ENCODE data around the gene ACTR6.

The ACTR6 gene

DNA sequence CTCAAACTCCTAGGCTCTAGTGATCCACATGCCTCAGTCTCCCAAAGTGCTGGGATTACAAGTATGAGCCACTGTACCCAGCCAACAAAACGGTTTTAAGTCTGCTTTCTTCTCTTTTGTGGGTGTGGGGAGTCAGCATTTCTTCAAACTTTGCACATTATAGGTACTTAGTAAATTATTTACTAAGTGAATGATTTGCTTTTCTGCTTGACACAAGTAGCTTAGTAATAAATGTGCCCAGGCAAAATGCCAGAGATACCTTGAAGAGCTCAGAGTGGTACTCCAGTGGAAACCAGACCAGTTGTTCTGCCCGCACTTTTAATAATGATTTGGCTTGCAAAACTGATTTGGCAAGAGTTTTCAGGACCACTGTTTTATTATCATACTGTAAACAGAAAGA is 51.3 kb downstream of the ACTR6 start:
- TF ChIP-seq, protein P1, sequence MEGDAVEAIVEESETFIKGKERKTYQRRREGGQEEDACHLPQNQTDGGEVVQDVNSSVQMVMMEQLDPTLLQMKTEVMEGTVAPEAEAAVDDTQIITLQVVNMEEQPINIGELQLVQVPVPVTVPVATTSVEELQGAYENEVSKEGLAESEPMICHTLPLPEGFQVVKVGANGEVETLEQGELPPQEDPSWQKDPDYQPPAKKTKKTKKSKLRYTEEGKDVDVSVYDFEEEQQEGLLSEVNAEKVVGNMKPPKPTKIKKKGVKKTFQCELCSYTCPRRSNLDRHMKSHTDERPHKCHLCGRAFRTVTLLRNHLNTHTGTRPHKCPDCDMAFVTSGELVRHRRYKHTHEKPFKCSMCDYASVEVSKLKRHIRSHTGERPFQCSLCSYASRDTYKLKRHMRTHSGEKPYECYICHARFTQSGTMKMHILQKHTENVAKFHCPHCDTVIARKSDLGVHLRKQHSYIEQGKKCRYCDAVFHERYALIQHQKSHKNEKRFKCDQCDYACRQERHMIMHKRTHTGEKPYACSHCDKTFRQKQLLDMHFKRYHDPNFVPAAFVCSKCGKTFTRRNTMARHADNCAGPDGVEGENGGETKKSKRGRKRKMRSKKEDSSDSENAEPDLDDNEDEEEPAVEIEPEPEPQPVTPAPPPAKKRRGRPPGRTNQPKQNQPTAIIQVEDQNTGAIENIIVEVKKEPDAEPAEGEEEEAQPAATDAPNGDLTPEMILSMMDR (IDR thresholded peaks at IDR 0.05): no peak

DNA sequence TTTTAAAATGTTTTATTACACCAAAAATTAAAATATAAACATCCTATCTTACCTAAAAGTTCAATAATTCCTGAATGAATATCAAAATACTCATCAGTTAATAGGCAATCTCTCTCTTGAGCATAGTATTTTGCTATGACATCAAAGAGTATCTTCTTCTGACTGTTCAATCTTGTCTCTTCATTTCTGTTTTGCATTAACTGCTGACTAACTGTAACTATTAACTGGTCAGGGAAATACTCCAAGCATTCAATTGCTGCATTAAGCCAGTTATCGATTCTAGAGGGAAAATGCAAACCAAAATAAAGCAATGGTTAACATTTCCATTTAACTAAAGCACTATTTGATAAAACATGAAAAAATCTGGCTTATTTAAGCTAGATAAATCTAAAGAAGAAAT is 52.8 kb downstream of the ACTR6 start:
- TF ChIP-seq, protein P1 (IDR thresholded peaks at IDR 0.05): no peak

DNA sequence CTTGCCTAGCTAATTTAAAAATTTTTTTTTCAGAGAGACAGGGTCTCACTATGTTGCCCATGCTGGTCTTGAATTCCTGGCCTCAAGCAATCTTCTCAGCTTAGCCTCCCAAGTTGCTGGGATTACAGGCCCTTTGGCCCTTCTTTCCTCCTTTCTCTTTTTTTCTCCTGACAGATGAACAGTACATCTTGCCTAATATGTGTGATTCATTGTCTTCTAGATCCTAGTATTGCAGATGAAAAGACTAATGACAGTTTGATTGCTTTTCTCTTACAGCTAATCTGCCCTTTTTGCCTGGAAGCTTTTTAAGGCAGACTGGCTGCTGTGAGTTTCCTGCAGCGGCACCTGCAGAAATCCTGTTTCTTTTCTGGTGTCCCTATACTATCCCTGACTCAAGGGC is 54.3 kb downstream of the ACTR6 start:
- TF ChIP-seq, protein P1 (IDR thresholded peaks at IDR 0.05): no peak

DNA sequence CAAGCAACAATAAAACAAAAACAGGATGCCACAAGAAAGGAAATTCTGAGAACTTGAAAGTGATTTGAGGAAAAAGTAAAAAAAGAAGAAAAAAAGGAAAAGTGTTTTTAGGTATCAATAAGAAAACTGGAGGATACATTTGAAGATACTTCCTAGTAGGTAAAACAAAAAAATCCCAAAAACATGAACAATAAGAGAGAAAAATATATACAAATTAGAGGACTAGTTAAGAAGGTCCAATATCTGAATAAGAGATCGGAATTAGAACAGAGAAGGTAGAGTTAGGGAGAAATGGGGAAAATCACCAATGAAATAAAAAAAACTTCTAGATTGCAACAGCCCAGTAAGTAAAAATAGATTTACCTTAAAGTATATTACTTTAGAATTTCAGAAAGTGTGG is 57.5 kb downstream of the ACTR6 start:
- TF ChIP-seq, protein P1 (IDR thresholded peaks at IDR 0.05): no peak

DNA sequence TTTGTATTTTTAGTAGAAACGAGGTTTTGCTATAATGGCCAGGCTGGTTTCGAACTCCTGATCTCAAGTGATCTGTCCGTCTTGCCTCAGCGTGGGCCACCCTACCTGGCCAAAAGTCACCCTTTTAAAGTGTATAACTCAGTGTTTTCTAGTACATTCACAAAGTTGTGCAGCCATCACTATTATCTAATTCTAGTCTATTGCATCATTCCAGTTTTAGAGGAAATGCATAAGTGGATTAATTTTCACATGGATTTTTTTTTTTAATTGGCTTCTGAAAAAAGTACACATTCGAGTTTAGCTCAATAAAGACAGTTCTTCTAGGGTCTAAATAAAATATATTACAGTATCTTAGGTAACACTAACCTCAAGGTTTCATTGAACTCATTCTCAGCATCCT is 62.5 kb downstream of the ACTR6 start:
- TF ChIP-seq, protein P1 (IDR thresholded peaks at IDR 0.05): no peak

DNA sequence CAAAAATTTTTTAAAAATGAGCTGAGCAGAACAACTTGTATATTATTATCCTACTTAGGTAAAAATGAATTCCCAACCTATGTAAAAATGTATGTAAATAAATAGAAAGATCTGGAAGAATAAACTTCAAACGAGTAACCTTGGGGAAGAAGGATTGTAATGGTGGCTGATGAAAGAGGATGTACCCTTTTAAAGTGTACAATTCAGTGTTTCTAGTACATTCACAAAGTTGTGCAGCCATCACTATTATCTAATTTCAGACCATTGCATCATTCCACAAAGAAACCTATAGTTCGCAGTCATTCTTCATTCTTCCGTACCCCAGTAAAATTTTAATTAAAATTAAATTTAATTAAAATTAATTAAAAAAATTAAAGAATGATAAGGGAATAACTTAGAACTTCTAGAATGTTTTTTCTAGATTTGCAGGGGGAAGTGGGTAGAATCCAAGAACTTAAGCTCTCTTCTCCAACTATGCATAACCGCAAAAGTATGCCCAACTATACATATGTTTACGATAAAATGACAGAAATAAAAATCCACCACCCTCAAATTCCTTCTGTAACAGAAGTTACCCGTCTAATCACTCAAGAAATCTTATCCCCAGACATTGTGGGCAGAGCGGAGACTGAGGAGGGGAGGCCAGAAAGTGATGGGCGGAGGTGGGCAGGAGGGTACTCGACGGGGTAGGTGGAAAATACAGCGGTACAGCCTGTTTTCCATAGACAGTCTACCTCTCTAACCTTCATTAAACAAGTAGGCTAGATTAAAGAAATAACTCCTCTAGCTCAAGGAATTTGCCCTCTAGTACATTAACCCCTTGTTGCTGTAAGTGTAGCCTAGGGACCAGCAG is 65.3 kb downstream of the ACTR6 start:
- TF ChIP-seq, protein P1 (IDR thresholded peaks at IDR 0.05): no peak

DNA sequence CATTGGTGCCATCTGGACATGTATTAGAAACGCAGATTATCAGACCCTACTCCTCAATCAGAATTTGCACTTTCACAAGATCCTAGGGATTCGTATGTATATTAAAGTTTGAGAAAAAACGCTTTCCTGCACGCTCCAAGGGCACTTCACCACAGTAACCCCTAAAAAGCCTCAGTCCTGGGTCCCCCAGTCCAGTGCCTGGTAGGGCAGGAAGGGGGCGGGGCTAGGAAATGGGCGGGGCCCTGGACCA is 65.9 kb downstream of the ACTR6 start:
- TF ChIP-seq, protein P1 (IDR thresholded peaks at IDR 0.05): no peak
